ENCODE results near the gene ADARB1. TPM values are rescaled to one million over a fixed set of nuclear protein-coding genes. Genes with fewer than 3 reads are reported as not detected.

ADARB1 gene
- total RNA-seq, 1 experiment from 2014 or later: 5.0 TPM

GRCh38 chr21:45202344-45202743 lies 128.0 kb downstream of the ADARB1 start:
- no peak for DNase-seq (ENCODE audit: low read depth)

GRCh38 chr21:45202889-45203288 lies 128.5 kb downstream of the ADARB1 start:
- no peak for DNase-seq (ENCODE audit: low read depth)

GRCh38 chr21:45203983-45204382 lies 129.6 kb downstream of the ADARB1 start:
- no peak for DNase-seq (ENCODE audit: low read depth)

- no peak for DNase-seq (ENCODE audit: low read depth)
Observed at GRCh38 chr21:45204395-45204794, 130.0 kb downstream of the ADARB1 start.

- no peak for DNase-seq (ENCODE audit: low read depth)
Observed at GRCh38 chr21:45207839-45208626, 133.7 kb downstream of the ADARB1 start.

GRCh38 chr21:45208627-45208951 lies 134.2 kb downstream of the ADARB1 start:
- peak; percentile 39 for DNase-seq (ENCODE audit: low read depth)

GRCh38 chr21:45209046-45209445 lies 134.7 kb downstream of the ADARB1 start:
- DNase-seq (ENCODE audit: low read depth): peak; percentile 75

GRCh38 chr21:45209685-45210284 lies 135.4 kb downstream of the ADARB1 start:
- DNase-seq (ENCODE audit: low read depth): no peak

- DNase-seq (ENCODE audit: low read depth): no peak
Observed at GRCh38 chr21:45210461-45210983, 136.1 kb downstream of the ADARB1 start.

- no peak for DNase-seq (ENCODE audit: low read depth)
Observed at GRCh38 chr21:45211661-45212060, 137.3 kb downstream of the ADARB1 start.

- no peak for DNase-seq (ENCODE audit: low read depth)
Observed at GRCh38 chr21:45213392-45213791, 139.0 kb downstream of the ADARB1 start.

GRCh38 chr21:45215213-45215612 lies 140.8 kb downstream of the ADARB1 start:
- no peak for DNase-seq (ENCODE audit: low read depth)

- DNase-seq (ENCODE audit: low read depth): no peak
Observed at GRCh38 chr21:45217010-45217409, 142.6 kb downstream of the ADARB1 start.

GRCh38 chr21:45219517-45219916 lies 145.1 kb downstream of the ADARB1 start:
- DNase-seq (ENCODE audit: low read depth): no peak

GRCh38 chr21:45220071-45220481 lies 145.7 kb downstream of the ADARB1 start:
- DNase-seq (ENCODE audit: low read depth): no peak

- no peak for DNase-seq (ENCODE audit: low read depth)
Observed at GRCh38 chr21:45220714-45221490, 146.5 kb downstream of the ADARB1 start.

- no peak for DNase-seq (ENCODE audit: low read depth)
Observed at GRCh38 chr21:45222001-45222400, 147.6 kb downstream of the ADARB1 start.

- no peak for DNase-seq (ENCODE audit: low read depth)
Observed at GRCh38 chr21:45223236-45224185, 149.1 kb downstream of the ADARB1 start.

GRCh38 chr21:45224189-45224938 lies 150.0 kb downstream of the ADARB1 start:
- peak; percentile 72 for DNase-seq (ENCODE audit: low read depth)

GRCh38 chr21:45225041-45225740 lies 150.8 kb downstream of the ADARB1 start:
- no peak for DNase-seq (ENCODE audit: low read depth)
